GM12872 (cell line): ENCODE measurements around the gene ZC3H18.

Experiments
- CTCF ChIP-seq: IDR thresholded peaks from 3 replicates; pipeline ENCODE4 v1.5.1; 2011; ENCODE audit warnings: low read depth, mild to moderate bottlenecking, low read length, moderate library complexity; ENCODE audit not compliant: insufficient read depth

ZC3H18 gene

GRCh38 chr16:88525663-88525990, 44.6 kb upstream of the ZC3H18 start:
- no peak for TF ChIP-seq CTCF

- TF ChIP-seq CTCF: no peak
These were observed 43.9 kb upstream of the ZC3H18 start for GRCh38 chr16:88526008-88526905.

GRCh38 chr16:88526906-88527185, 43.4 kb upstream of the ZC3H18 start:
- no peak for TF ChIP-seq CTCF

GRCh38 chr16:88527186-88527936, 42.8 kb upstream of the ZC3H18 start:
- TF ChIP-seq CTCF: peak; percentile 87

- no peak for TF ChIP-seq CTCF
These were observed 42.1 kb upstream of the ZC3H18 start for GRCh38 chr16:88527937-88528743.

- no peak for TF ChIP-seq CTCF
These were observed 41.3 kb upstream of the ZC3H18 start for GRCh38 chr16:88528902-88529318.

GRCh38 chr16:88529596-88529995, 40.6 kb upstream of the ZC3H18 start:
- no peak for TF ChIP-seq CTCF
